Erythroblast (primary cell): ENCODE measurements around the gene FUT7.

Experiments used
- GATA1 ChIP-seq: IDR thresholded peaks from 2 replicates; pipeline ENCODE4 v1.6.1; 2011; ENCODE audit warnings: low read depth, mild to moderate bottlenecking, control low read depth, low read length, moderate library complexity
- POLR2A ChIP-seq: IDR thresholded peaks from 2 replicates; pipeline ENCODE4 v1.6.1; 2011; ENCODE audit warnings: mild to moderate bottlenecking, low read length

- TF ChIP-seq POLR2A: no peak
- TF ChIP-seq GATA1: no peak
Measured at GRCh38 chr9:137074657-137075274, 42.9 kb upstream of the FUT7 start.
